GM18511 (cell line): ENCODE results near the gene GFRA1.
A peak's percentile ranks its signal among the peaks of the same experiment; 100 is the strongest.
"Not testable (repeated sequence)": the region's sequence is repeated elsewhere in the genome, so short reads cannot be mapped to it uniquely, and the experiment has no call there.

Experiments used
- ATAC-seq: cut with Tn5 transposase; IDR thresholded peaks from one replicate; pipeline ENCODE4 v1.9.1; 2021; ENCODE audit warnings: mild to moderate bottlenecking, moderate library complexity; ENCODE audit not compliant: unreplicated experiment

The GFRA1 gene

GRCh38 chr10:116045366-116046356, 227.3 kb downstream of the GFRA1 start:
- no peak for ATAC-seq

- no peak for ATAC-seq
These were observed 228.2 kb downstream of the GFRA1 start for GRCh38 chr10:116044801-116045248.

GRCh38 chr10:116043861-116044260, 229.1 kb downstream of the GFRA1 start:
- no peak for ATAC-seq

- ATAC-seq = no peak
These were observed 229.7 kb downstream of the GFRA1 start for GRCh38 chr10:116043304-116043703.

- no peak for ATAC-seq
These were observed 231.1 kb downstream of the GFRA1 start for GRCh38 chr10:116041948-116042347.

GRCh38 chr10:116039612-116040011, 233.4 kb downstream of the GFRA1 start:
- ATAC-seq = no peak

GRCh38 chr10:116038259-116038658, 234.7 kb downstream of the GFRA1 start:
- no peak for ATAC-seq

GRCh38 chr10:116035406-116035805, 237.6 kb downstream of the GFRA1 start:
- not testable (repeated sequence) for ATAC-seq

- ATAC-seq = no peak
These were observed 242.4 kb downstream of the GFRA1 start for GRCh38 chr10:116030576-116030975.

GRCh38 chr10:116029826-116030225, 243.2 kb downstream of the GFRA1 start:
- ATAC-seq = no peak

- ATAC-seq = no peak
These were observed 245.7 kb downstream of the GFRA1 start for GRCh38 chr10:116027355-116027754.

GRCh38 chr10:116026725-116027124, 246.3 kb downstream of the GFRA1 start:
- ATAC-seq = no peak

- no peak for ATAC-seq
These were observed 246.7 kb downstream of the GFRA1 start for GRCh38 chr10:116026315-116026714.

- ATAC-seq = no peak
These were observed 248.6 kb downstream of the GFRA1 start for GRCh38 chr10:116024271-116024878.

- ATAC-seq = no peak
These were observed 255.6 kb downstream of the GFRA1 start for GRCh38 chr10:116017405-116017804.

GRCh38 chr10:116015583-116016333, 257.2 kb downstream of the GFRA1 start:
- ATAC-seq = no peak

- ATAC-seq = peak; percentile 90
These were observed 258.0 kb downstream of the GFRA1 start for GRCh38 chr10:116014871-116015582.

- ATAC-seq = no peak
These were observed 258.7 kb downstream of the GFRA1 start for GRCh38 chr10:116014326-116014725.

GRCh38 chr10:116011929-116012328, 261.1 kb downstream of the GFRA1 start:
- no peak for ATAC-seq

GRCh38 chr10:116007256-116007891, 265.6 kb downstream of the GFRA1 start:
- no peak for ATAC-seq
